Osteocyte (in vitro differentiated cells): ENCODE results near the gene IFNLR1. TPM values are rescaled to one million over a fixed set of nuclear protein-coding genes. Genes with fewer than 3 reads are reported as not detected.

Experiments
- DNase-seq: peaks from one replicate; pipeline ENCODE4 v3.0.0; 2021; ENCODE audit warnings: mixed read lengths; ENCODE audit not compliant: unreplicated experiment; ENCODE audit errors: extremely low spot score
- H3K27ac Mint-ChIP-seq: one replicate; pipeline ENCODE4 v1.8.0; 2021; ENCODE audit warnings: mild to moderate bottlenecking, mixed read lengths; ENCODE audit not compliant: unreplicated experiment
- H3K27me3 Mint-ChIP-seq: one replicate; pipeline ENCODE4 v1.8.0; 2021; ENCODE audit warnings: mixed read lengths; ENCODE audit not compliant: unreplicated experiment
- H3K36me3 Mint-ChIP-seq: one replicate; pipeline ENCODE4 v1.8.0; 2021; ENCODE audit warnings: mixed read lengths; ENCODE audit not compliant: unreplicated experiment
- H3K4me1 Mint-ChIP-seq: one replicate; pipeline ENCODE4 v1.8.0; 2021; ENCODE audit warnings: mixed read lengths; ENCODE audit not compliant: unreplicated experiment
- H3K4me3 Mint-ChIP-seq: one replicate; pipeline ENCODE4 v1.8.0; 2021; ENCODE audit warnings: mild to moderate bottlenecking, moderate library complexity, mixed read lengths; ENCODE audit not compliant: unreplicated experiment
- H3K9me3 Mint-ChIP-seq: one replicate; pipeline ENCODE4 v1.8.0; 2021; ENCODE audit warnings: mixed read lengths; ENCODE audit not compliant: unreplicated experiment
- CTCF ChIP-seq: fragments of 200-600 bp; sonication (generic); IDR thresholded peaks from 2 replicates; pipeline ENCODE4 v1.5.0; 2021; ENCODE audit warnings: antibody characterized with exemption, mild to moderate bottlenecking, moderate library complexity
- total RNA-seq: library from RNA; stranded (reverse); gene quantifications from 2 replicates; pipeline ENCODE4 v1.2.1, GENCODE V29; 2021

IFNLR1 gene
- total RNA-seq, 1 donor from 2014 or later: 0.16 TPM

DNA sequence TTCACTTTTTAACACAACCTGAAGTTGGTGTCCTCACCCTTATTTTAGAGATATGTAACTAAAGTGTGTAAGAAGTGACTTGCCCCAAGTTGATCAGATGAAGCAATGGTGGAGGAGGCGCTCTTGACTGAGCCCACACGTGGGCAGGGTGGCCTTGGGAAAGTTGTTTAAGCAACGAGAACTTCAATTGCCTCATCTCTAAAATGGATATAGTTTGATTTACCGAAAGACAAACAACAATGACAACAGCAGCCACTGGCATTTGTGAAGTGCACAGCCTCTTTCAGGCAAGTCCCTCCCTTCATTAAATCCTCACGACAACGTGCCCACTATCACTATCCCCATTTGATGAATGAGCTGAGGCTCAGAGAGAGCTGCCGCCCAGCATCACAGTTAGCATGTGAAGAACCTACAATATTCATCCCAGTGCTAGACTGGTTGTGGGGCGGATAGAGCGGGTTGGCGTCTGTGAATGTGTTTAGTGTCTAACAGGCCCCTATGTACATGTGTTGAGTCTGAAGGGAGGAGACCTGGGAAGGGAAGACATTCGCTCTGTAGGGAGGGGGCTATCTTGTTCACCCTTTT lies 47.2 kb downstream of the IFNLR1 start:
- H3K4me3 Mint-ChIP-seq: no peak overlapping the region
- no peak overlapping the region for H3K27ac Mint-ChIP-seq
- peaks cover 32% of the 10 kb centered on the region for H3K27me3 Mint-ChIP-seq

GRCh38 chr1:24139222-24139489 lies 47.9 kb downstream of the IFNLR1 start:
- TF ChIP-seq CTCF: no peak
- Mint-ChIP-seq H3K36me3 (no peaks in the 10 kb centered on the region), H3K27me3 (peaks cover 32% of the 10 kb centered on the region), H3K4me3 (no peak overlapping the region), H3K9me3 (no peaks in the 10 kb centered on the region), H3K27ac (no peak overlapping the region), H3K4me1 (no peaks in the 10 kb centered on the region)
- DNase-seq: no peak

More for the DNA sequence above, 47.2 kb downstream of the IFNLR1 start:
- no peaks in the 10 kb centered on the region for H3K9me3 Mint-ChIP-seq
- DNase-seq: no peak
- no peaks in the 10 kb centered on the region for H3K36me3 Mint-ChIP-seq
- TF ChIP-seq CTCF: no peak
- H3K4me1 Mint-ChIP-seq: no peaks in the 10 kb centered on the region

- no peak for DNase-seq
- TF ChIP-seq CTCF: no peak
- H3K4me3 Mint-ChIP-seq: no peak overlapping the region
- peaks cover 30% of the 10 kb centered on the region for H3K27me3 Mint-ChIP-seq
- no peaks in the 10 kb centered on the region for H3K9me3 Mint-ChIP-seq
- H3K27ac Mint-ChIP-seq: no peak overlapping the region
- no peaks in the 10 kb centered on the region for H3K36me3 Mint-ChIP-seq
- no peaks in the 10 kb centered on the region for H3K4me1 Mint-ChIP-seq
Observed at GRCh38 chr1:24138476-24139221, 48.4 kb downstream of the IFNLR1 start.

DNA sequence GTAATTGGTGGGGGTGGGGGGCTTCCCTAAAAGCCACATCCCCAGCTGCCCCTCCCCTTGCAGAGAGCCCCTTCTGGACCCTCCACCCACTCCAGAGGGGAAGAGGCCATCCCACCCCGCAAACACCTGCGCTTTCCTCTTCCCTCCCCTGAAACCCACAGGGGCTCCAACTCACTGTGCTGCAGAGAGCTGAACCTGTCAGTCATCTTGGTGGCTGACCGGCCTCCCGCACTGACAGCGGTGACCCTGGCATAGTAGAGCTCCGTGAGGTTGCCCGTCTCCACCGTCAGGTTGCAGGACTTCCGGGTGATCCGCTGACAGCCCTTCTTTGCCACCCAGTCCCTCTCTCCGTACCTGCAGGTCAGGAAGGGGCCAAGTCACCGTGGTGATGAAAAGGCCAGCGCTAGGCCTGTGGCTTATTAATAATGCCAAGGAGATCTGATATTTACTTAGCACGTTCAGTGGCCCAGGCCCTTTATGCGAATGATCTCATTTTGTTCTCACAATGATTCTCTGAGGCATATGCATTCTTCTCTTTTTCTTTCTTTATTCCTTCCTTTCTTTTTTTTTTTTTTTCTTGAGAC lies 50.0 kb downstream of the IFNLR1 start:
- no peak for DNase-seq
- Mint-ChIP-seq H3K4me3 (no peak overlapping the region), H3K27me3 (peaks cover 30% of the 10 kb centered on the region), H3K4me1 (no peaks in the 10 kb centered on the region), H3K9me3 (no peaks in the 10 kb centered on the region), H3K36me3 (no peaks in the 10 kb centered on the region), H3K27ac (no peak overlapping the region)
- TF ChIP-seq CTCF: no peak

- H3K27me3 Mint-ChIP-seq: peaks cover 33% of the 10 kb centered on the region
- no peak for DNase-seq
- H3K4me3 Mint-ChIP-seq: no peak overlapping the region
- no peaks in the 10 kb centered on the region for H3K36me3 Mint-ChIP-seq
- no peak overlapping the region for H3K27ac Mint-ChIP-seq
- no peaks in the 10 kb centered on the region for H3K4me1 Mint-ChIP-seq
- TF ChIP-seq CTCF: no peak
- peaks cover 10% of the 10 kb centered on the region for H3K9me3 Mint-ChIP-seq
Observed at GRCh38 chr1:24134376-24134775, 52.7 kb downstream of the IFNLR1 start.
